ENCODE data around the gene HARS1. TPM values are rescaled to one million over a fixed set of nuclear protein-coding genes. Genes with fewer than 3 reads are reported as not detected.

Gene HARS1
- 50.5 and 125 TPM in 2 replicates for total RNA-seq

GRCh38 chr5:140690941-140691924 lies at the start of gene HARS1, which contains the start of gene HARS2:
Gene HARS1 (minus strand): TSS chr5:140691370. CDS start chr5:140691304, 66 bp downstream.
Gene HARS2 (plus strand): TSS chr5:140691455. CDS start chr5:140691649, 194 bp downstream.

GRCh38 chr5:140700177-140701144 lies 9.3 kb upstream of the HARS1 start, which contains the start of gene ZMAT2:
Gene ZMAT2 (plus strand): TSS chr5:140700447. CDS start chr5:140700461, 14 bp downstream.

GRCh38 chr5:140673187-140673976 lies 17.8 kb downstream of the HARS1 start, which contains the start of gene DND1:
Gene DND1 (minus strand): TSS chr5:140673576. CDS start chr5:140673542, 34 bp downstream.

GRCh38 chr5:140664359-140665119 lies 26.6 kb downstream of the HARS1 start, which contains the start of gene WDR55:
Gene WDR55 (plus strand): TSS chr5:140664904. CDS start chr5:140664913, 9 bp downstream.

GRCh38 chr5:140639148-140639981 lies 51.8 kb downstream of the HARS1 start, which contains the start of gene TMCO6:
Gene TMCO6 (plus strand): TSS chr5:140639451. CDS start chr5:140639528, 77 bp downstream.

GRCh38 chr5:140633021-140633471 lies 58.1 kb downstream of the HARS1 start, which contains the start of gene CD14:
Gene CD14 (minus strand): TSS chr5:140633175. CDS start chr5:140633071, 104 bp downstream.

Other genes starting within 250 kb of the HARS1 start
- gene EIF4EBP3, start 143.7 kb downstream of the HARS1 start, total RNA-seq = 0.58 TPM in 1 of 2 replicates, not detected in the other
- 36.9 and 69.4 TPM in 2 replicates for gene SRA1, start 133.9 kb downstream of the HARS1 start, total RNA-seq
- 8.6 and 31.3 TPM in 2 replicates for gene APBB3, start 126.8 kb downstream of the HARS1 start, total RNA-seq
- gene SLC35A4, start 126.5 kb downstream of the HARS1 start, total RNA-seq = 9.6 and 28.0 TPM in 2 replicates
- gene CD14, start 58.2 kb downstream of the HARS1 start, total RNA-seq = 3.3 and 25.1 TPM in 2 replicates
- 7.6 and 14.0 TPM in 2 replicates for gene TMCO6, start 51.9 kb downstream of the HARS1 start, total RNA-seq
- gene NDUFA2, start 43.7 kb downstream of the HARS1 start, total RNA-seq = 42.6 and 46.5 TPM in 2 replicates
- gene IK, start 43.5 kb downstream of the HARS1 start, total RNA-seq = 93.6 and 125 TPM in 2 replicates
- 31.3 and 53.9 TPM in 2 replicates for gene WDR55, start 26.5 kb downstream of the HARS1 start, total RNA-seq
- gene DND1, start 17.8 kb downstream of the HARS1 start, total RNA-seq = 0.28 TPM in 1 of 2 replicates, not detected in the other
- 27.8 and 29.9 TPM in 2 replicates for gene HARS2, start 85 bp upstream of the HARS1 start, total RNA-seq
- 72.7 and 81.1 TPM in 2 replicates for gene ZMAT2, start 9.1 kb upstream of the HARS1 start, total RNA-seq
- 0.28 TPM in 1 of 2 replicates, not detected in the other for gene PCDHA1, start 94.8 kb upstream of the HARS1 start, total RNA-seq
- gene PCDHA2, start 103.5 kb upstream of the HARS1 start, total RNA-seq = under 0.01 TPM in 2 replicates
- gene PCDHA3, start 109.7 kb upstream of the HARS1 start, total RNA-seq = 0.19 and 1.1 TPM in 2 replicates
- gene PCDHA4, start 115.7 kb upstream of the HARS1 start, total RNA-seq = 0.19 and 0.85 TPM in 2 replicates
- gene PCDHA5, start 130.2 kb upstream of the HARS1 start, total RNA-seq = under 0.01 TPM in 2 replicates
- gene PCDHA6, start 136.6 kb upstream of the HARS1 start, total RNA-seq = 0.38 and 3.1 TPM in 2 replicates
- 0.58 and 2.5 TPM in 2 replicates for gene PCDHA7, start 142.9 kb upstream of the HARS1 start, total RNA-seq
- gene PCDHA8, start 149.8 kb upstream of the HARS1 start, total RNA-seq = under 0.01 TPM in 2 replicates
- under 0.01 TPM in 2 replicates for gene PCDHA9, start 157.0 kb upstream of the HARS1 start, total RNA-seq
- 0.19 and 0.28 TPM in 2 replicates for gene PCDHA10, start 164.5 kb upstream of the HARS1 start, total RNA-seq
- gene PCDHA11, start 177.6 kb upstream of the HARS1 start, total RNA-seq = under 0.01 and 0.28 TPM in 2 replicates
- gene PCDHA12, start 183.9 kb upstream of the HARS1 start, total RNA-seq = 0.28 TPM in 1 of 2 replicates, not detected in the other
- under 0.01 TPM in 1 of 2 replicates, not detected in the other for gene PCDHA13, start 190.8 kb upstream of the HARS1 start, total RNA-seq
- under 0.01 and 0.56 TPM in 2 replicates for gene PCDHAC1, start 234.9 kb upstream of the HARS1 start, total RNA-seq